HUES64 (cell line): ENCODE results near the gene PIK3CD.

Experiments used
- H3K27ac ChIP-seq: 2 replicates; pipeline ENCODE4 v1.7.0; 2013; ENCODE audit warnings: low read depth, low read length, inconsistent platforms
- H3K27me3 ChIP-seq: 2 replicates; pipeline ENCODE4 v1.6.1; 2013; ENCODE audit warnings: mild to moderate bottlenecking, low read length; ENCODE audit not compliant: insufficient read depth
- H3K36me3 ChIP-seq: 2 replicates; pipeline ENCODE4 v1.6.1; 2013; ENCODE audit warnings: mild to moderate bottlenecking, low read length; ENCODE audit not compliant: insufficient read depth
- H3K4me1 ChIP-seq: 2 replicates; pipeline ENCODE4 v1.6.1; 2013; ENCODE audit warnings: mild to moderate bottlenecking, low read length, moderate library complexity; ENCODE audit not compliant: insufficient read depth
- H3K4me3 ChIP-seq: 2 replicates; pipeline ENCODE4 v1.5.1; 2013; ENCODE audit warnings: mild to moderate bottlenecking, low read length, moderate library complexity
- H3K9ac ChIP-seq: 2 replicates; pipeline ENCODE4 v1.6.1; 2013; ENCODE audit warnings: mild to moderate bottlenecking, low read depth, low read length
- H3K9me3 ChIP-seq: 2 replicates; pipeline ENCODE4 v1.6.1; 2013; ENCODE audit warnings: low read depth, low read length; ENCODE audit not compliant: insufficient read depth
- WGBS: fragments of 150-250, 120-280 bp; methylation state at CpG from one replicate; pipeline ENCODE4 v1.1.7; 2013; ENCODE audit warnings: missing lambda C conversion rate; 5-methylcytosine and 5-hydroxymethylcytosine counted together

The PIK3CD gene

DNA sequence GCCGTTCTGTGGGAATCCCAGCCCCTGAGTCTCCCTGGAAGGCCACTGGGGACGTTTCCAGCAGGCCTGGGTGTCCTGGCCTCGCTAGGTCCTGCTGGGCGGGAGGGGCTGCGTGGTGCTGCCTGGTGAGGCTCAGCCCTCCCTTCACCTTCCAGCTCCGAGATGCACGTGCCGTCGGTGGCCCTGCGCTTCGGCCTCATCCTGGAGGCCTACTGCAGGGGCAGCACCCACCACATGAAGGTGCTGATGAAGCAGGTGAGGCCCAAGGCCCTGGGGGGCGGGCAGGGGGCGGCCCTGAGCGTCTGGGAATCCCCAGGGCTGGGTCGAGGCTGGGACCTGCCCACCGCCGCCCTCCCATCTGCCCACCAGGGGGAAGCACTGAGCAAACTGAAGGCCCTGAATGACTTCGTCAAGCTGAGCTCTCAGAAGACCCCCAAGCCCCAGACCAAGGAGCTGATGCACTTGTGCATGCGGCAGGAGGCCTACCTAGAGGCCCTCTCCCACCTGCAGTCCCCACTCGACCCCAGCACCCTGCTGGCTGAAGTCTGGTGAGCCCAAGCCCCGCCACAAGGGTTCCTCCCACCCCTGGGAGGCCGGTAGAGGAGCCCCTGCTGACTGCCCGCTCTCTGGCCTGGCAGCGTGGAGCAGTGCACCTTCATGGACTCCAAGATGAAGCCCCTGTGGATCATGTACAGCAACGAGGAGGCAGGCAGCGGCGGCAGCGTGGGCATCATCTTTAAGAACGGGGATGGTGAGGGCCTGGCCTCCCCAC is 70.3 kb downstream of the PIK3CD start:
- Histone ChIP-seq H3K4me3 (no peak overlapping the region), H3K27ac (no peak overlapping the region), H3K36me3 (peaks cover 16% of the 10 kb centered on the region), H3K9ac (no peak overlapping the region), H3K4me1 (peaks cover 10% of the 10 kb centered on the region), H3K9me3 (peaks cover 5% of the 10 kb centered on the region; the same call in 1 of the 2 replicates), H3K27me3 (no peaks in the 10 kb centered on the region)
- 68% methylated on average over 29 of the region's 29 CpGs for WGBS

- Histone ChIP-seq H3K36me3 (peaks cover 17% of the 10 kb centered on the region), H3K4me3 (no peak overlapping the region), H3K9me3 (peaks cover 5% of the 10 kb centered on the region; the same call in 1 of the 2 replicates), H3K4me1 (peaks cover 9% of the 10 kb centered on the region), H3K27me3 (no peaks in the 10 kb centered on the region), H3K27ac (no peak overlapping the region), H3K9ac (no peak overlapping the region)
- WGBS: 95% methylated on average over 10 of the region's 10 CpGs
Measured at GRCh38 chr1:9722378-9722749, 70.8 kb downstream of the PIK3CD start.

- Histone ChIP-seq H3K4me3 (no peak overlapping the region), H3K9me3 (peaks cover 5% of the 10 kb centered on the region; the same call in 1 of the 2 replicates), H3K27me3 (no peaks in the 10 kb centered on the region), H3K9ac (no peak overlapping the region), H3K4me1 (peaks cover under 1% of the 10 kb centered on the region; the same call in 1 of the 2 replicates), H3K27ac (no peak overlapping the region), H3K36me3 (peaks cover 22% of the 10 kb centered on the region)
- WGBS: 96% methylated on average over 14 of the region's 14 CpGs
Measured at GRCh38 chr1:9723068-9723805, 71.7 kb downstream of the PIK3CD start.

DNA sequence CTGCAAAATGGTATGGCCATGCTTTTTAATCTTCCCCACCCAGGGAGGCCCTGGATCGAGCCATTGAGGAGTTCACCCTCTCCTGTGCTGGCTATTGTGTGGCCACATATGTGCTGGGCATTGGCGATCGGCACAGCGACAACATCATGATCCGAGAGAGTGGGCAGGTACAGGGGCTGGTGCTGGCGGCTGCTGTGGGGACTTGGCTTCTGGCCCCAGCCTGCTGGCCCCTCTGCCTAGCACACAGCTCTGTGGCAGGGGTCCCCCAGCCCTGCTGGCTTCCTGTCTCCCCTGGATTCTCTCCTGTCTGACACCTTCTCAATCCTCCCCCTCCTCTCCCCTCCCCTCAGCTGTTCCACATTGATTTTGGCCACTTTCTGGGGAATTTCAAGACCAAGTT is 72.4 kb downstream of the PIK3CD start:
- no peak overlapping the region for H3K9ac ChIP-seq
- no peak overlapping the region for H3K27ac ChIP-seq
- H3K36me3 ChIP-seq: peaks cover 29% of the 10 kb centered on the region
- 97% methylated on average over 6 of the region's 6 CpGs for WGBS
- no peaks in the 10 kb centered on the region for H3K4me1 ChIP-seq
- H3K4me3 ChIP-seq: no peak overlapping the region
- H3K27me3 ChIP-seq: no peaks in the 10 kb centered on the region
- peaks cover 5% of the 10 kb centered on the region; the same call in 1 of the 2 replicates for H3K9me3 ChIP-seq

DNA sequence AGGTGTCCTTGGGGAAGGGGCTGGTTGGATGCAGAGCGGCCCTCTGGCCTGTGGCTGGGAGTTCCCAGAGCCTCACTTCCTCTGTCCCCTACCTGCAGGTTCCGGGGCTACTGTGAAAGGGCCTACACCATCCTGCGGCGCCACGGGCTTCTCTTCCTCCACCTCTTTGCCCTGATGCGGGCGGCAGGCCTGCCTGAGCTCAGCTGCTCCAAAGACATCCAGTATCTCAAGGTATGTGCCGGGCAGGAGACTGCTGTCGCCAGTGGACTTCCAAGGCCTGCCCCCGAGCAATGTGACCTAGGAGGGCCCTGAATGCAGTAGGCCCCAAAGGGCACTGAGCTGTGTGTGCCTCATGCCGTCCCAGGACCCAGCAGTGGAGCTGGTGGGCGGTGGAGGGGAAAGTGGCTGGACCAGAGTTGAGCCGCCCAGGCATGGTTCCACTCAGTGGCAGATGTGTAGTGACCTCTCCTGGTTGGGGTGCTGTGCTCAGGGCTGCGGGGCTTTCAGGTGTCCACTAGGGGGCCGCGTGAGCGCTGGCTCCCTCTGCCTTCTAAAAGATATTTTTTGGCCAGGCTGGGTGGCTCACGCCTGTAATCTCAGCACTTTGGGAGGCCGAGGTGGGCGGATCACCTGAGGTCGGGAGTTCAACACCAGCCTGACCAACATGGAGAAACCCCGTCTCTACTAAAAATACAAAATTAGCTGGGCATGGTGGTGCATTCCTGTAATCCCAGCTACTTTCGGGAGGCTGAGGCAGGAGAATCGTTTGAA is 73.4 kb downstream of the PIK3CD start:
- Histone ChIP-seq H3K27ac (no peak overlapping the region), H3K9ac (no peak overlapping the region), H3K36me3 (peaks cover 38% of the 10 kb centered on the region), H3K27me3 (no peaks in the 10 kb centered on the region), H3K9me3 (peaks cover 5% of the 10 kb centered on the region; the same call in 1 of the 2 replicates), H3K4me1 (no peaks in the 10 kb centered on the region), H3K4me3 (no peak overlapping the region)
- 78% methylated on average over 24 of the region's 24 CpGs for WGBS

GRCh38 chr1:9726406-9726805 is 74.9 kb downstream of the PIK3CD start:
- Histone ChIP-seq H3K4me3 (no peak overlapping the region), H3K36me3 (peaks cover 53% of the 10 kb centered on the region), H3K27me3 (no peaks in the 10 kb centered on the region), H3K9ac (no peak overlapping the region), H3K4me1 (no peaks in the 10 kb centered on the region), H3K9me3 (peaks cover 5% of the 10 kb centered on the region; the same call in 1 of the 2 replicates), H3K27ac (no peak overlapping the region)
- 97% methylated on average over 5 of the region's 6 CpGs for WGBS

GRCh38 chr1:9726905-9727595 is 75.5 kb downstream of the PIK3CD start:
- no peaks in the 10 kb centered on the region for H3K4me1 ChIP-seq
- 92% methylated on average over 24 of the region's 25 CpGs for WGBS
- H3K9me3 ChIP-seq: peaks cover 5% of the 10 kb centered on the region; the same call in 1 of the 2 replicates
- peaks cover 59% of the 10 kb centered on the region for H3K36me3 ChIP-seq
- no peak overlapping the region for H3K9ac ChIP-seq
- H3K27me3 ChIP-seq: no peaks in the 10 kb centered on the region
- no peak overlapping the region for H3K27ac ChIP-seq
- no peak overlapping the region for H3K4me3 ChIP-seq

- H3K9me3 ChIP-seq: no peaks in the 10 kb centered on the region; the same call in 1 of the 2 replicates
Measured at GRCh38 chr1:9728451-9729295, 77.1 kb downstream of the PIK3CD start.

GRCh38 chr1:9729523-9729922 is 78.0 kb downstream of the PIK3CD start:
- 94% methylated on average over 12 of the region's 12 CpGs for WGBS
- Histone ChIP-seq H3K4me3 (no peak overlapping the region), H3K9ac (no peak overlapping the region), H3K9me3 (no peaks in the 10 kb centered on the region), H3K36me3 (peaks cover 68% of the 10 kb centered on the region), H3K27me3 (no peaks in the 10 kb centered on the region), H3K27ac (no peak overlapping the region), H3K4me1 (no peaks in the 10 kb centered on the region)

More at GRCh38 chr1:9728451-9729295, 77.1 kb downstream of the PIK3CD start:
- Histone ChIP-seq H3K4me3 (no peak overlapping the region), H3K27me3 (no peaks in the 10 kb centered on the region), H3K36me3 (peaks cover 62% of the 10 kb centered on the region), H3K9ac (no peak overlapping the region), H3K27ac (no peak overlapping the region), H3K4me1 (no peaks in the 10 kb centered on the region)
- whole genome bisulfite sequencing: 96% methylated on average over 33 of the region's 33 CpGs
